Keratinocyte (primary cell): Measurements from ENCODE around the gene C1orf216. TPM values are rescaled to one million over a fixed set of nuclear protein-coding genes. Genes with fewer than 3 reads are reported as not detected.

Source experiments
- DNase-seq: peaks from one replicate; pipeline ENCODE4 v3.0.0-alpha.2; 2011; ENCODE audit warnings: low read depth, missing footprints, low spot score
- FAIRE-seq: peaks from 2 replicates; lab custom pipeline; 2011; peaks lifted over from hg19 to GRCh38; lab: Jason Lieb, UNC
- H2AFZ ChIP-seq: 2 replicates; pipeline ENCODE4 v1.6.0; 2012; ENCODE audit warnings: low read length, control low read depth, inconsistent platforms; ENCODE audit not compliant: control insufficient read depth
- H3K27ac ChIP-seq: 2 replicates; pipeline ENCODE4 v1.5.1; 2011; ENCODE audit warnings: low read length; ENCODE audit not compliant: control insufficient read depth, insufficient read depth
- H3K27me3 ChIP-seq: 3 replicates; pipeline ENCODE4 v1.6.0; 2011; ENCODE audit warnings: low read length; ENCODE audit not compliant: control insufficient read depth, insufficient read depth; ENCODE audit errors: extremely low read depth
- H3K36me3 ChIP-seq, 2 experiments: 2 replicates in 1 of 2; 3 replicates in 1 of 2; pipeline ENCODE4 v1.5.1; 2011; ENCODE audit warnings: low read length in 2 of 2, mild to moderate bottlenecking in 1 of 2; ENCODE audit not compliant: control insufficient read depth in 2 of 2, insufficient read depth in 2 of 2; ENCODE audit errors: extremely low read depth in 1 of 2
- H3K4me1 ChIP-seq: 3 replicates; pipeline ENCODE4 v1.5.1; 2011; ENCODE audit warnings: low read length; ENCODE audit not compliant: control insufficient read depth, insufficient read depth; ENCODE audit errors: extremely low read depth
- H3K4me2 ChIP-seq: 3 replicates; pipeline ENCODE4 v1.6.0; 2011; ENCODE audit warnings: low read depth, low read length; ENCODE audit not compliant: control insufficient read depth, insufficient read depth; ENCODE audit errors: extremely low read depth
- H3K4me3 ChIP-seq, 3 experiments: fragments of 200-600 bp in 1 of 3; sonication (generic) in 1 of 3; 2 replicates in 2 of 3; 3 replicates in 1 of 3; pipeline ENCODE4 v1.5.1; 2011 to 2016; ENCODE audit warnings: low read length in 3 of 3, mild to moderate bottlenecking in 3 of 3, control low read depth in 2 of 3, inconsistent platforms in 1 of 3, low read depth in 1 of 3, mixed read lengths in 1 of 3, mixed run types in 1 of 3, moderate library complexity in 1 of 3; ENCODE audit not compliant: control insufficient read depth in 2 of 3, insufficient read depth in 2 of 3; ENCODE audit errors: extremely low read depth in 1 of 3
- H3K79me2 ChIP-seq: 2 replicates; pipeline ENCODE4 v1.6.0; 2012; ENCODE audit warnings: low read length; ENCODE audit not compliant: control insufficient read depth, insufficient read depth
- H3K9ac ChIP-seq: 3 replicates; pipeline ENCODE4 v1.6.0; 2011; ENCODE audit warnings: low read length; ENCODE audit not compliant: control insufficient read depth, insufficient read depth; ENCODE audit errors: extremely low read depth
- H3K9me1 ChIP-seq: 3 replicates; pipeline ENCODE4 v1.6.0; 2011; ENCODE audit warnings: low read length; ENCODE audit not compliant: control insufficient read depth, insufficient read depth; ENCODE audit errors: extremely low read depth
- H3K9me3 ChIP-seq: 2 replicates; pipeline ENCODE4 v1.5.1; 2012; ENCODE audit warnings: low read depth, low read length; ENCODE audit not compliant: control insufficient read depth
- H4K20me1 ChIP-seq: 3 replicates; pipeline ENCODE4 v1.6.0; 2011; ENCODE audit warnings: low read length; ENCODE audit not compliant: control insufficient read depth, insufficient read depth; ENCODE audit errors: extremely low read depth
- EZH2 ChIP-seq: IDR thresholded peaks from one replicate; pipeline ENCODE4 v1.6.1; 2012; ENCODE audit warnings: inconsistent platforms, mild to moderate bottlenecking, low read length, moderate library complexity
- dilution Hi-C: fragments of 300-500 bp; cut with MboI; formaldehyde crosslinking; loops from one replicate; pipeline ENCODE4 v1.7.0; 2020; ENCODE audit warnings: low sequenced_read_pairs; ENCODE audit not compliant: extremely low pct_ligation_motif_present
- polyA plus RNA-seq, 5 experiments: library from polyadenylated mRNA; depleted of rRNA in 3 of 5; stranded (reverse) in 3 of 5; stranded (forward) in 1 of 5; unstranded in 1 of 5; fragments of >200 nt; gene quantifications; 1 replicate in 1 of 5; 2 replicates in 3 of 5; 3 replicates in 1 of 5; pipeline versions ENCODE4 v1.2.1 to v1.2.3, GENCODE V29; 2011 to 2012; ENCODE audit warnings: missing spikeins in 2 of 5, low read depth in 1 of 5, low replicate concordance in 1 of 5
- TF ChIP-seq, protein P1 (sequence below), 3 experiments: IDR thresholded peaks in 1 of 3; conservative IDR thresholded peaks in 1 of 3; optimal IDR thresholded peaks in 1 of 3; 2 replicates in 2 of 3; 3 replicates in 1 of 3; pipeline versions ENCODE3 to v1.5.1; 2011; ENCODE audit warnings: low read length in 3 of 3, mild to moderate bottlenecking in 3 of 3, moderate library complexity in 2 of 3, control low read depth in 1 of 3, inconsistent platforms in 1 of 3; ENCODE audit not compliant: insufficient read depth in 2 of 3; ENCODE audit errors: extremely low read depth in 1 of 3

The C1orf216 gene
- polyA plus RNA-seq, 1 donor (not counting 4 experiments of a cell fraction or from before 2014, with no cell fraction given) = 10.0 TPM

DNA sequence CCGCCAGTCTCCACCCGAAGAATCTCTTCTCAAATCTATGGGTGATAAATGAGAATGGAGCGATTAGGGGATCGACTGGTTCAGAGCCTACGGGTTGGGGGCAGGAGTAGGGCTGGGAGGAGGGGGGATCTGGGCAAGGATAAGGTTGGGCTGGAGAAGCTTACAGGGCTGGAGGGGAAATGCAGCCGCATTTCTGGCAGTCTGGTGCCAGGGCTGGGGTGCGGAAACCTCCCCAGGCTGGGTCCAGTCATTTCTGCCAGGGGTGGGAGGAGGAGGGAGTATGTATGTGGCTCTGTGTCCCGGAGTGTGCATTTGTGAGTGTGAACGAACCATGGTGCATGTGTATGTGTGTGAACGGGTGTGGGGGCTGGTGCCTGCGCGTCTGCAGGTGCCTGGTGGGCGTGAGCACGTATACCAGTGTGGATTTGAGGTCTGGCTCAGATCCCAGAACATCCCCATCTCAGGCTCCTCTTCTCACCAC, 10.2 kb downstream of the C1orf216 start:
- Histone ChIP-seq H3K9me1 (peaks cover 2% of the 10 kb centered on the region), H3K27ac (no peak overlapping the region), H2AFZ (no peak overlapping the region), H3K9ac (no peak overlapping the region), H3K27me3 (peaks cover 26% of the 10 kb centered on the region), H3K4me2 (peak overlapping the region; percentile 54), H3K9me3 (no peaks in the 10 kb centered on the region), H3K36me3 (peaks cover 0 to 2% of the 10 kb centered on the region in 2 experiments), H3K4me1 (peaks cover 6% of the 10 kb centered on the region), H4K20me1 (no peaks in the 10 kb centered on the region), H3K4me3 (peak overlapping the region; percentile 19 to 49 (median 43)), H3K79me2 (no peaks in the 10 kb centered on the region)
- TF ChIP-seq EZH2 = peak; percentile 80
- TF ChIP-seq, protein P1, sequence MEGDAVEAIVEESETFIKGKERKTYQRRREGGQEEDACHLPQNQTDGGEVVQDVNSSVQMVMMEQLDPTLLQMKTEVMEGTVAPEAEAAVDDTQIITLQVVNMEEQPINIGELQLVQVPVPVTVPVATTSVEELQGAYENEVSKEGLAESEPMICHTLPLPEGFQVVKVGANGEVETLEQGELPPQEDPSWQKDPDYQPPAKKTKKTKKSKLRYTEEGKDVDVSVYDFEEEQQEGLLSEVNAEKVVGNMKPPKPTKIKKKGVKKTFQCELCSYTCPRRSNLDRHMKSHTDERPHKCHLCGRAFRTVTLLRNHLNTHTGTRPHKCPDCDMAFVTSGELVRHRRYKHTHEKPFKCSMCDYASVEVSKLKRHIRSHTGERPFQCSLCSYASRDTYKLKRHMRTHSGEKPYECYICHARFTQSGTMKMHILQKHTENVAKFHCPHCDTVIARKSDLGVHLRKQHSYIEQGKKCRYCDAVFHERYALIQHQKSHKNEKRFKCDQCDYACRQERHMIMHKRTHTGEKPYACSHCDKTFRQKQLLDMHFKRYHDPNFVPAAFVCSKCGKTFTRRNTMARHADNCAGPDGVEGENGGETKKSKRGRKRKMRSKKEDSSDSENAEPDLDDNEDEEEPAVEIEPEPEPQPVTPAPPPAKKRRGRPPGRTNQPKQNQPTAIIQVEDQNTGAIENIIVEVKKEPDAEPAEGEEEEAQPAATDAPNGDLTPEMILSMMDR (optimal IDR thresholded peaks at IDR 0.05 in 1 of 3, IDR thresholded peaks at IDR 0.05 in 1 of 3, conservative IDR thresholded peaks at IDR 0.05 in 1 of 3; ENCODE audit: extremely low read depth in 1 of 3, insufficient read depth in 2 of 3, low read length in 3 of 3) = no peak
- FAIRE-seq (no peak), DNase-seq (no peak)
- dilution Hi-C loops = no loop called here

DNA sequence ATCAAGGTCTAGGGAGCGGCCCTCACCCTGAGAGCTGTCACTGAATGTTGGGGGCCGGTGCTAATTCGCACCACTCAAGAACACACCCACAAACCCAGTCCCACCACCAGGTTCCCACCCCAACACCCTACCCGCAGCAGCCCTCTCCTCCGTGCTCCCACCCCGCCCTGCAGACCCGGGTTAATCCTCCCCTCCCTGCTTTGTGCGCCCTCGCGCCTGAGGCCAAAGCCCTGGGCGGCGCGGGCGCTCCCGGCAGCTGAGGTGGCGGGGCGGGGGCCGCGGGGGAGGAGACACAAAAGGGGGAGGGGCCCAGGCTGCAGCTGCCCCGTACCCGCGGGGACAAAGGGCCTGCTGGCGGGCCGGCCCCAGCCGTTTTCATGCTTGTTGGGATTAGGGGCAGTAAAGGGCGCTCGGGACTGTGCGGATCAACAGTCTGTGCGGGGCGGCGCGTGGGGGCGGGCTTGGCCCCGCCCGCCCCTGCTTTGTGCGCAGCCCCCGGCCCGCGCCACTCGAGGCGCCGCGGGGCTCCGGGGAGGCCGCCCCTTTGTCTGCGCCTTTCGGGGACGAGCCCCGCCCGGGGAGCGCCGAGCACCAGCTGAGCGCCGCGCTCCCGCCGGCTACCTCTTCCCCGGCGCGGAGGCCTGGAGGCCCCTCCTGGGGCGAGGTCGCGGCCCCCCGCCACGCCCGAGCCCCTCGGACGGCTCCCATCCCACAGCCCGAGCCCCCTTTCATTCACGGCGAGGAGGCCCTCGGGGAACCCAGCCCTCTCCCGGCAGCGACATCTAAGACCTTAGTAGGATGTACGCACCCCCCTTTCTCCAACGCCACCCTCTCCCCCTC, 10.9 kb downstream of the C1orf216 start:
- H3K36me3 ChIP-seq = no peaks in the 10 kb centered on the region
- H3K79me2 ChIP-seq = no peaks in the 10 kb centered on the region
- H3K9ac ChIP-seq = no peak overlapping the region
- H2AFZ ChIP-seq = no peak overlapping the region
- dilution Hi-C loops = no loop called here
- H4K20me1 ChIP-seq = no peaks in the 10 kb centered on the region
- no peak for DNase-seq
- peak overlapping the region; percentile 54 for H3K4me2 ChIP-seq
- no peaks in the 10 kb centered on the region for H3K9me3 ChIP-seq
- H3K27me3 ChIP-seq = peaks cover 31% of the 10 kb centered on the region
- no peak overlapping the region for H3K27ac ChIP-seq
- no peak for TF ChIP-seq EZH2
- TF ChIP-seq, protein P1 (optimal IDR thresholded peaks at IDR 0.05 in 1 of 3, IDR thresholded peaks at IDR 0.05 in 1 of 3, conservative IDR thresholded peaks at IDR 0.05 in 1 of 3; ENCODE audit: extremely low read depth in 1 of 3, insufficient read depth in 2 of 3, low read length in 3 of 3) = no peak
- peak overlapping the region; percentile 19 to 49 (median 43) for H3K4me3 ChIP-seq
- H3K9me1 ChIP-seq = peaks cover 2% of the 10 kb centered on the region
- no peak for FAIRE-seq
- peaks cover 6% of the 10 kb centered on the region for H3K4me1 ChIP-seq
